Epithelial cell of proximal tubule (primary cell): ENCODE results near the gene GRIA1. TPM values are rescaled to one million over a fixed set of nuclear protein-coding genes. Genes with fewer than 3 reads are reported as not detected.
A peak's percentile ranks its signal among the peaks of the same experiment; 100 is the strongest.

Source experiments
- DNase-seq: peaks from one replicate; pipeline ENCODE4 v3.0.0-alpha.2; 2011; ENCODE audit warnings: low read depth
- H3K4me3 ChIP-seq: 2 replicates; pipeline ENCODE4 v1.5.1; 2011; ENCODE audit warnings: low read depth, mild to moderate bottlenecking, low read length
- total RNA-seq: library from RNA; depleted of rRNA; stranded (reverse); fragments of >200 nt; gene quantifications from 2 replicates; pipeline ENCODE4 v1.2.3, GENCODE V29; 2015
- TF ChIP-seq, protein P1 (sequence below): conservative IDR thresholded peaks from 2 replicates; pipeline ENCODE4 v1.5.1; 2012; ENCODE audit warnings: low read depth, mild to moderate bottlenecking, low read length

GRIA1 gene
- total RNA-seq, 1 donor from 2014 or later, result not detected

DNA sequence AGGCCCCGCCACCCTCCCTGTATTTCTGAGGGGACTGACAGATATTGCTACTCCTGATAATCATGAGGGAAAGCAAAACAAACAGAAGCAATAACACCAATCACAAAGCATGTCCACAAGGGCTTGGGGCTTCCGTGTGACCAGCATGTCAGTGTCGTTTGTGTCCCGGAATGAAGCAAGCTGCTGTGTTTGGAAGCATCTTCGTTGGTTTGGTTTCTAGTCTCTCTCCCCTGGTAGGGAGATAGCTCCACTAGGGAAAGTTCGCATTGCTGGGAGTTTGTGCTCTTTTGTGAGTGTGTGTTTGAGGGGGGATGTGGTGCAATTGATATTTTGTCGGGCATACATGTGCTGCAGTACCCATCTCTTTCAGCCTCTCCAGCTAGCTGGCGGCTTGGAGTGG lies 1.4 kb downstream of the GRIA1 start:
- TF ChIP-seq, protein P1, sequence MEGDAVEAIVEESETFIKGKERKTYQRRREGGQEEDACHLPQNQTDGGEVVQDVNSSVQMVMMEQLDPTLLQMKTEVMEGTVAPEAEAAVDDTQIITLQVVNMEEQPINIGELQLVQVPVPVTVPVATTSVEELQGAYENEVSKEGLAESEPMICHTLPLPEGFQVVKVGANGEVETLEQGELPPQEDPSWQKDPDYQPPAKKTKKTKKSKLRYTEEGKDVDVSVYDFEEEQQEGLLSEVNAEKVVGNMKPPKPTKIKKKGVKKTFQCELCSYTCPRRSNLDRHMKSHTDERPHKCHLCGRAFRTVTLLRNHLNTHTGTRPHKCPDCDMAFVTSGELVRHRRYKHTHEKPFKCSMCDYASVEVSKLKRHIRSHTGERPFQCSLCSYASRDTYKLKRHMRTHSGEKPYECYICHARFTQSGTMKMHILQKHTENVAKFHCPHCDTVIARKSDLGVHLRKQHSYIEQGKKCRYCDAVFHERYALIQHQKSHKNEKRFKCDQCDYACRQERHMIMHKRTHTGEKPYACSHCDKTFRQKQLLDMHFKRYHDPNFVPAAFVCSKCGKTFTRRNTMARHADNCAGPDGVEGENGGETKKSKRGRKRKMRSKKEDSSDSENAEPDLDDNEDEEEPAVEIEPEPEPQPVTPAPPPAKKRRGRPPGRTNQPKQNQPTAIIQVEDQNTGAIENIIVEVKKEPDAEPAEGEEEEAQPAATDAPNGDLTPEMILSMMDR, result no peak
- no peak overlapping the region for H3K4me3 ChIP-seq
- no peak for DNase-seq

DNA sequence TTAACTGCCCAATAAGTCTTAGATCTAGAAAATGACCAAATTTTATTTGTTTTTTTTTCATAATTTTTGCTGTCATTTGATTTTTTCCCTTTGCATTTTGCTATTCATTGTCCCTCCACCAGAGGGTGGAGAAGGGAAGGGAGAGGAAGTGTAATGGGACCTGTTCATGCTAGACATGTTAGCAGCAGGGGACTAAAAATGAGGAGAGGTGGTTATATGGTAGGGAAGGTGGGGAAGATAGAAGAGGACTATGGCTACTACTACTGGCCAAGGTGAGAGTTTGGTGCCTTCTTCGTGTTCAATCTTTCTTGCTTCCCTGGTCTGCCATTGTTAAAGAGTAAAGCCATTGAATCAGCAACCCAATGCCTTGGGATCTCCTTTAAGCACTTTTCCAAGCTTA lies 6.4 kb downstream of the GRIA1 start:
- TF ChIP-seq, protein P1, result peak; percentile 95
- DNase-seq, result no peak
- no peak overlapping the region for H3K4me3 ChIP-seq

DNA sequence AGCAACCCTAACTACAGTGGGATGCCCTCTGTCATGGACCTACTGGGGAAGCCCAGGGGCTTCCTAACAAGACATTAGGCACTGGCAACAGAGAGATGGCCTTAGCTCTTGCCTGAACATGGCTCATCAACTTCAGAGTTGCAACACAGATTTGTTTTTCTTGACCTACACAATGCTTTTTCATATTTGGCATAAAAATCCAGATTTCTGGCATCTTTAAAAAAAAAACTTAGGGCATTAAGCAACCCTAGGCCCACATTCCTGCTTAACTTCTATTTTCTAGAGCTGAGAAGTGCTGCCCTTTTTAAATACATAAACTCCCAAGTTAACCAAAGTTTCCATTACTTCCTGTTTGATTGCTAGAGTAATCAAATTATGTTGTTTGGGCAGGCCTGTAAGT lies 8.0 kb downstream of the GRIA1 start:
- no peak for DNase-seq
- no peak overlapping the region for H3K4me3 ChIP-seq
- TF ChIP-seq, protein P1, result no peak

DNA sequence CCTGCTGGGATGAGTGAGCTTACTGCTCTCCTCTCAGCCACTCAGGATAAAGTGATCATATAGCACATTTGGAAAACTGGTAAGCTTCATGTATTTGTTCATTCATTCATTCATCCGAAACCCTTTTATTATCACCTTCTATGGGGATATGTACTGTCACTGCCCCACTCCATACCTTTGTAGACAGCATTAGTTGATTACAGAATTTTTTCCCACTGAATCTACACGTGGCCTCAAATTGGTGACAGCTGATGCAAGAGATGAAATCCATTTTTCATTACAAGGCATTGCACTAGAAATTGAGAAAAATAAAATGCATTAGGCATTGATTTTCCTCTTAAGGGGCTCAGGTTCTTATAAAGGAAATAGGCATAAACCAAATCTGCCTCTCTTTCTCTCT lies 9.7 kb downstream of the GRIA1 start:
- H3K4me3 ChIP-seq, result no peak overlapping the region
- TF ChIP-seq, protein P1, result no peak
- no peak for DNase-seq

DNA sequence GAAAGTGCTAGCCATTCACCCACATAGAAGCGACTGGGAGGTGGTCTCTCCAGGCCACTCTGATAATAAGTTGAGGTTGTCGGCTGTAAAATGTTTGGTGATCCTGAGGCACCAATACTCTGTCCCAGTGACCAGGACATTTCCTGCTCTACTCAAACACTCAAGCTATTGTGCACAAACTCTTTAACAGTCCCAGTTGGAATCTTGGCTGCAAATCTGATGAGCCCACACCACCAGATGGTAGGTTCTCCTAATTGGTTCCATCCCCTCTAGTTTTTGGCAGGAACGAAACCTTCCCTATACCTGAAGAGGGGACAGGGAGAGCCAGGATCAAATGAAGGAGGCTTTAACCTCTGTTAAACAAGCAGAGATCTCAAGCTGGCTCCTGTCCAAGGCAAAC lies 14.3 kb downstream of the GRIA1 start:
- H3K4me3 ChIP-seq, result no peak overlapping the region
- TF ChIP-seq, protein P1, result no peak
- DNase-seq, result no peak

DNA sequence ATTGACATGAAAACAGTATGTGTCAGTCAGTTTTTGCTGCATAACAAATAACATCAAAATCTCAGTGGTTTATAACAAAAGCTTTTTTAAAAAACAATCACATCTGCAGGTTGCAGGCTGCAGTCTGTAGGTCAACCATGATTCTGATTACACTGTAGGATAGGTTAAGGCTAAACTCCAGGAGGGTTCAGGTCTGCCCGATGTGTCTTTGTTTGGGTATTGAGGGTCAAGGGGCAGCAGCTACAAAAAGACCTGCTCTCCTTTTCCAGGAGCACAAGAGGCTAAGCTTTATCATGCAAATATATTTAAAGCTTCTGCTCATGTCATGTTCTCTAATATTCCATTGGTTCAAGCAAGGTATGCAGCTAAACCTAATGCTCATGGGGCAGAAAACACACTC lies 18.2 kb downstream of the GRIA1 start:
- no peak overlapping the region for H3K4me3 ChIP-seq
- TF ChIP-seq, protein P1, result no peak
- DNase-seq, result no peak

DNA sequence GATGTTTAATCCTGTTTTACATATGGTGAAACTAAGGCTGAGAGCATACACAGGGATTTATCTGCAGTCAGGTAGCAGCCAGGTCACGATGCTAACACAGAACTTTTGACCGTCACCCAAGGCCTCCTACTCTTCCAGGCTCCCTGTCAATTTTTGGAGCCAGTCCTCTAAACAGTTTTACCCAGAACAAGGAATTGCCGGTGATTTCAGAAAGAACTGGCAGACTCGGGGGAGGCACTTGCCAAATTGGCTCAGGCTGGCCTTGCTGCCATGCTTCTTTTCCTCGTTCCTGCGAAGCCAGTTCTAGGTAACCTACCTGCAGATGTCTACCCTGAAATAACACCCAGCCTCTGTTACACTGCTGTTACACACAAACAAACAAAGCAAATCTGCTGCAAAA lies 21.2 kb downstream of the GRIA1 start:
- H3K4me3 ChIP-seq, result no peak overlapping the region
- TF ChIP-seq, protein P1, result no peak
- no peak for DNase-seq
